Muscle layer of colon (tissue), 2 donors: ENCODE data around the gene CPNE6.

Source experiments
- H3K27ac ChIP-seq: one replicate; pipeline ENCODE4 v1.7.0; 2013; ENCODE audit warnings: low read depth, mild to moderate bottlenecking, low read length, moderate library complexity
- H3K27me3 ChIP-seq, 2 donors: one replicate each; pipeline ENCODE4 v1.7.0; 2013; ENCODE audit warnings: low read length in 2 of 2, mild to moderate bottlenecking in 2 of 2; ENCODE audit not compliant: insufficient read depth in 2 of 2, control insufficient read depth in 1 of 2
- H3K36me3 ChIP-seq: one replicate; pipeline ENCODE4 v1.7.0; 2013; ENCODE audit warnings: mild to moderate bottlenecking, low read length; ENCODE audit not compliant: insufficient read depth
- H3K4me1 ChIP-seq: one replicate; pipeline ENCODE4 v1.7.0; 2013; ENCODE audit warnings: mild to moderate bottlenecking, low read length; ENCODE audit not compliant: insufficient read depth
- H3K4me3 ChIP-seq, 2 donors: one replicate each; pipeline ENCODE4 v1.7.0; 2013; ENCODE audit warnings: low read length in 2 of 2, low read depth in 1 of 2, mild to moderate bottlenecking in 1 of 2, moderate library complexity in 1 of 2
- H3K9ac ChIP-seq: one replicate; pipeline ENCODE4 v1.7.0; 2013; ENCODE audit warnings: low read length
- H3K9me3 ChIP-seq: one replicate; pipeline ENCODE4 v1.7.0; 2013; ENCODE audit warnings: mild to moderate bottlenecking, low read length
- donor health status: abdominal sarcoma.
- donor health status: Adenocarcinoma of cecum.

The CPNE6 gene

DNA sequence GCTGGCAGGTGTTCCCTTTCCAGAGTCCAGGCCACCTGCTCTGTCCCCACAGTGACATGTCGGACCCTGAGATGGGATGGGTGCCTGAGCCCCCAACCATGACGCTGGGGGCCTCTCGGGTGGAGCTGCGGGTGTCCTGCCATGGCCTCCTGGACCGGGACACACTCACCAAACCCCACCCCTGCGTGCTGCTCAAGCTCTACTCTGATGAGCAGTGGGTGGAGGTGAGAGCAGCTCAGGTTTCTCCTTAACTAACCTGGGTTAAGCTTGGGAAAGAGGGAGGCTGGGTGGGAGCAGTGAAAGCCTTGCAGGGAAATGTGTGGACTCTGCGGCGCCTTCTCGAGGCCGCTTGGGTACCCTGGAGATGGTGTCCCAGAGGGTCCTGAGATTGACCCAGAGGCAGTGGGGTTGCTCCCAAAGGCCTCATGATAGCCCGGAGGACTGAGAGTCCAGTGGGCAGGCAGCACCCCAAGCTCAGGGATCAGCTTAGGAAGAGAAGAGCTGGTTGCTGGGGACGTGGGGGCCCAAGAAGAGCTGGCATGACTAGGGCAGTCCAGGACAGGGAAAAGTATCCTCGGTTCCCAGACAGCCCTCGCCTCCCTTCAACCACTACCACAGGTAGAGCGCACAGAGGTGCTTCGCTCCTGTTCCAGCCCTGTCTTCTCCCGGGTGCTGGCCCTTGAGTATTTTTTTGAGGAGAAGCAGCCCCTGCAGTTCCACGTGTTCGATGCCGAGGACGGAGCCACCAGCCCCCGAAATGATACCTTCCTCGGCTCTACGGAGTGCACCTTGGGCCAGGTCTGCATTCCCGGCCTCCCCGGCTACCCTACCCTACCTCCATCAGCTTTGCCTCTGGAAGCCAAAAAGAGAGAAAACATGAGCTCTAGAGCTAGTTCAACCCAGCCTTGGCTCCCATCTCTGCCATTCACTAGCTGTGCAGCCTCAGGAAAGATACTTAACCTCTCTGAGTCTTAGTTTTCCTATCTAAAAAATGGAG lies 1.8 kb downstream of the CPNE6 start:
- H3K9ac ChIP-seq: no peak overlapping the region
- H3K27ac ChIP-seq: no peak overlapping the region
- H3K4me1 ChIP-seq: peaks cover 3% of the 10 kb centered on the region
- no peaks in the 10 kb centered on the region for H3K9me3 ChIP-seq
- peaks cover 0 to 11% of the 10 kb centered on the region in 2 donors for H3K27me3 ChIP-seq
- H3K36me3 ChIP-seq: no peaks in the 10 kb centered on the region
- no peak overlapping the region for H3K4me3 ChIP-seq

DNA sequence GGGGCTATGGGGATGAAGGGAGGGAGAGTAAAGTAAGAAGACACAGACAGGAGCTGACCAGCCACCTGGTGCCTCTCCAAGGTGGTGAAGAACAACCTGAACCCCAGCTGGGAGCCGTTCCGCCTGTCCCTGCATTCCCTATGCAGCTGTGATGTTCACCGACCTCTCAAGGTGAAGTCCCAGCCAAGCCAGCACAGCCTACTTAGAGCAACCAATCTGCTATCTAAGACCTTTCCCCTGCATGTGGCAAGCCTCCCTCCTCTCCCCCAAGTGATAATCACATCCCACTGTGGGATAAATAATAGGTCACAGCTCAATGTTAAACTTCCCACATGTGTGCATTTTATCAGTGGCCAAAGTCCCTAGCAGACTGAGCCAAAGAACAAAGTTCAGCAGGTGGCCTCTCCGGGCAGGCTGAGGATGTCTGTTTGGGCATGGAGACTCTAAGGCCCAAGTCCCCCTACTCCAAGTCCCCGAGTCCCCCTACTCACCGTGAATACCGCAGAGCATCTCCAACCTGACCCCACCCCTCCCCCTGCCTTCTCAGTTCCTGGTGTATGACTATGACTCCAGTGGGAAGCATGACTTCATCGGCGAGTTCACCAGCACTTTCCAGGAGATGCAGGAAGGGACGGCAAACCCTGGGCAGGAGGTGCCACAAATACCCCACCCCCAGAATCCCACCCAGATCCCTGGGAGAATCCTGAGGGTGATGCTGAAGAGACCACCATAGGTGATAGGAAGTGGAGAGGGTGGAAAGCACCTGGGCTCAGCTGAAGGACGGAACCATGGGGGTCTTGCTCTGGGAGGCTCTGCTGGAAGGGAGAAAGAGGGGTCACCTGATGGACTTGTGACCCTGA lies 3.5 kb downstream of the CPNE6 start:
- Histone ChIP-seq H3K9me3 (no peaks in the 10 kb centered on the region), H3K36me3 (no peaks in the 10 kb centered on the region), H3K4me1 (peaks cover 3% of the 10 kb centered on the region), H3K27ac (no peak overlapping the region), H3K27me3 (peaks cover 0 to 11% of the 10 kb centered on the region in 2 donors), H3K4me3 (no peak overlapping the region), H3K9ac (no peak overlapping the region)

DNA sequence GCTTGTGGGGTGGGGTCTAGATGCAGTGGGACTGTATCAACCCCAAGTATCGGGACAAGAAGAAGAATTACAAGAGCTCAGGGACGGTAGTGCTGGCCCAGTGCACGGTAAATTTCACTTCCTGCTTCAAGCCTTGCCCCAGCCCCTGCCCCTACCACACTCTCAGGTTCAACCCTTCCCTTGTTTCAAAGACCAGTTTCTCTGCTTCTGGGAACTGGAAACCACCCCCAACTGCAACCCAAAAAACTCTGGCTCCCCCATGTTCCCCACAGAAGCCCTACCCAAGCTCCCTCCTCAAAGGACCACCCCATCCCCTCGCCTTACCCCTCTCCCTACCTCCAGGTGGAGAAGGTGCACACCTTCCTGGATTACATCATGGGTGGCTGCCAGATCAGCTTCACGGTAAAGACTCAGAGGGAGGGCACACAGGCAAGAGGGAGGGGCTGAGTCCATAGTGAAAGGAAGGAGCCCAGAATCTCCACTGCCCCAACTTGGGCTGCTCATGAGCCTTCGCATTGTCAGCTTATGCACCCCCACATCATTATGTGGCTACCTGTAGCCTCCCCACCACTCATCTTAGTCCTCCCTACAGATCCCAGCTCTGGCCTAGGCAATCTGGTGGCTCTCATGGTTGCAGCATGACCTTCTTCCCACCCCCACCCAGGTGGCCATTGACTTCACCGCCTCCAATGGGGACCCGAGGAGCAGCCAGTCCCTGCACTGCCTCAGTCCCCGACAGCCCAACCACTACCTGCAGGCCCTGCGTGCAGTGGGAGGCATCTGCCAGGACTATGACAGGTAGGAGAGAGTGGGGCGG lies 4.3 kb downstream of the CPNE6 start:
- Histone ChIP-seq H3K36me3 (no peaks in the 10 kb centered on the region), H3K4me3 (no peak overlapping the region), H3K4me1 (peaks cover 6% of the 10 kb centered on the region), H3K9me3 (no peaks in the 10 kb centered on the region), H3K27me3 (peaks cover 0 to 11% of the 10 kb centered on the region in 2 donors), H3K27ac (no peak overlapping the region), H3K9ac (no peak overlapping the region)

DNA sequence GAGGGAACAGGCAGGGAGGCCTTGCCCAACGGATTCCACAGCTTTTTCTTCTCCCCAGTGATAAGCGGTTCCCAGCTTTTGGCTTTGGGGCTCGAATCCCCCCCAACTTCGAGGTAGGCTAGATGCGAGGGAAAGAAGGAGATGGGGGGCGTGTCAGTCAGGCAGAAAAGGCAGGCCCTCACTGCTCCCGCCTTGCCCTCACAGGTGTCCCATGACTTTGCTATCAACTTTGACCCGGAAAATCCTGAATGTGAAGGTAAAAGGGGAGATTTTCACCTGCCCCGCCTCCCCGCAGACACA lies 4.9 kb downstream of the CPNE6 start:
- H3K9me3 ChIP-seq: no peaks in the 10 kb centered on the region
- H3K4me1 ChIP-seq: peaks cover 9% of the 10 kb centered on the region
- no peaks in the 10 kb centered on the region for H3K36me3 ChIP-seq
- no peak overlapping the region for H3K9ac ChIP-seq
- no peak overlapping the region for H3K27ac ChIP-seq
- H3K4me3 ChIP-seq: no peak overlapping the region
- peaks cover 0 to 11% of the 10 kb centered on the region in 2 donors for H3K27me3 ChIP-seq

DNA sequence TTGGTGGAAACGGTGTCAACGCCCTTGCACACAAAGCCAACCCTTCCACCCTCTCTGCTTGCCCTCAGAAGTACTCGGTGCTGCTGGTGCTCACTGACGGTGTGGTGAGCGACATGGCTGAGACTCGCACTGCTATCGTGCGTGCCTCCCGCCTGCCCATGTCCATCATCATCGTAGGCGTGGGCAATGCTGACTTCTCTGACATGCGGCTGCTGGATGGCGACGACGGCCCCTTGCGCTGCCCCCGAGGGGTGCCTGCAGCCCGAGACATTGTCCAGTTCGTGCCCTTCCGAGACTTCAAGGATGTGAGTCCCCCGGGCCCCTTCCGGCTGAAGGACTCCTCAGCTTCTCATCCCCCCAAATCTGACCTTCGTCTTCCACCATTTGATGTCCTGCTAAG lies 5.7 kb downstream of the CPNE6 start:
- H3K27me3 ChIP-seq: peaks cover 0 to 17% of the 10 kb centered on the region in 2 donors
- no peak overlapping the region for H3K4me3 ChIP-seq
- no peak overlapping the region for H3K9ac ChIP-seq
- no peaks in the 10 kb centered on the region for H3K9me3 ChIP-seq
- no peak overlapping the region for H3K27ac ChIP-seq
- no peaks in the 10 kb centered on the region for H3K36me3 ChIP-seq
- H3K4me1 ChIP-seq: peaks cover 6% of the 10 kb centered on the region

GRCh38 chr14:24078146-24078545 lies 6.8 kb downstream of the CPNE6 start:
- Histone ChIP-seq H3K4me3 (no peak overlapping the region), H3K36me3 (no peaks in the 10 kb centered on the region), H3K9ac (no peak overlapping the region), H3K27me3 (peaks cover 0 to 15% of the 10 kb centered on the region in 2 donors), H3K9me3 (no peaks in the 10 kb centered on the region), H3K4me1 (peaks cover 6% of the 10 kb centered on the region), H3K27ac (no peak overlapping the region)

- Histone ChIP-seq H3K9me3 (no peaks in the 10 kb centered on the region), H3K36me3 (no peaks in the 10 kb centered on the region), H3K9ac (no peak overlapping the region), H3K4me3 (no peak overlapping the region), H3K27ac (no peak overlapping the region), H3K27me3 (peaks cover 0 to 11% of the 10 kb centered on the region in 2 donors), H3K4me1 (peaks cover 6% of the 10 kb centered on the region)
Observed at GRCh38 chr14:24079491-24080141, 8.3 kb downstream of the CPNE6 start.

GRCh38 chr14:24080142-24080530 lies 8.8 kb downstream of the CPNE6 start:
- H3K9me3 ChIP-seq: no peaks in the 10 kb centered on the region
- H3K27me3 ChIP-seq: peaks cover 0 to 11% of the 10 kb centered on the region in 2 donors
- H3K36me3 ChIP-seq: no peaks in the 10 kb centered on the region
- no peak overlapping the region for H3K9ac ChIP-seq
- H3K4me3 ChIP-seq: no peak overlapping the region
- H3K27ac ChIP-seq: no peak overlapping the region
- H3K4me1 ChIP-seq: peaks cover 6% of the 10 kb centered on the region

- H3K9ac ChIP-seq: no peak overlapping the region
- H3K4me1 ChIP-seq: peaks cover 6% of the 10 kb centered on the region
- H3K9me3 ChIP-seq: no peaks in the 10 kb centered on the region
- H3K36me3 ChIP-seq: no peaks in the 10 kb centered on the region
- H3K4me3 ChIP-seq: peak overlapping the region; percentile 56 to 64
- peaks cover 0 to 11% of the 10 kb centered on the region in 2 donors for H3K27me3 ChIP-seq
- H3K27ac ChIP-seq: no peak overlapping the region
Observed at GRCh38 chr14:24080888-24081738, 9.8 kb downstream of the CPNE6 start.

- no peaks in the 10 kb centered on the region for H3K9me3 ChIP-seq
- H3K27me3 ChIP-seq: peaks cover 0 to 11% of the 10 kb centered on the region in 2 donors
- H3K36me3 ChIP-seq: no peaks in the 10 kb centered on the region
- H3K27ac ChIP-seq: no peak overlapping the region
- H3K4me3 ChIP-seq: peak overlapping the region; percentile 56 to 64
- H3K9ac ChIP-seq: no peak overlapping the region
- H3K4me1 ChIP-seq: peaks cover 6% of the 10 kb centered on the region
Observed at GRCh38 chr14:24081739-24082211, 10.4 kb downstream of the CPNE6 start.
